Endothelial cell of umbilical vein (primary cell): Measurements from ENCODE around the gene PPP2R5A.

Experiments used
- POLR2A ChIP-seq: IDR thresholded peaks from 2 replicates; pipeline ENCODE4 v1.6.1; 2012; ENCODE audit warnings: low read depth, mild to moderate bottlenecking, control low read depth, low read length
- TF ChIP-seq, protein P1 (sequence below), 2 donors: IDR thresholded peaks; 1 replicate in 1 of 2; 2 replicates in 1 of 2; pipeline ENCODE4 v1.5.1; 2011; ENCODE audit warnings: low read length in 2 of 2, mild to moderate bottlenecking in 2 of 2, moderate library complexity in 2 of 2, control low read depth in 1 of 2, inconsistent platforms in 1 of 2, low read depth in 1 of 2; ENCODE audit not compliant: insufficient read depth in 1 of 2; ENCODE audit errors: extremely low read depth in 1 of 2

DNA sequence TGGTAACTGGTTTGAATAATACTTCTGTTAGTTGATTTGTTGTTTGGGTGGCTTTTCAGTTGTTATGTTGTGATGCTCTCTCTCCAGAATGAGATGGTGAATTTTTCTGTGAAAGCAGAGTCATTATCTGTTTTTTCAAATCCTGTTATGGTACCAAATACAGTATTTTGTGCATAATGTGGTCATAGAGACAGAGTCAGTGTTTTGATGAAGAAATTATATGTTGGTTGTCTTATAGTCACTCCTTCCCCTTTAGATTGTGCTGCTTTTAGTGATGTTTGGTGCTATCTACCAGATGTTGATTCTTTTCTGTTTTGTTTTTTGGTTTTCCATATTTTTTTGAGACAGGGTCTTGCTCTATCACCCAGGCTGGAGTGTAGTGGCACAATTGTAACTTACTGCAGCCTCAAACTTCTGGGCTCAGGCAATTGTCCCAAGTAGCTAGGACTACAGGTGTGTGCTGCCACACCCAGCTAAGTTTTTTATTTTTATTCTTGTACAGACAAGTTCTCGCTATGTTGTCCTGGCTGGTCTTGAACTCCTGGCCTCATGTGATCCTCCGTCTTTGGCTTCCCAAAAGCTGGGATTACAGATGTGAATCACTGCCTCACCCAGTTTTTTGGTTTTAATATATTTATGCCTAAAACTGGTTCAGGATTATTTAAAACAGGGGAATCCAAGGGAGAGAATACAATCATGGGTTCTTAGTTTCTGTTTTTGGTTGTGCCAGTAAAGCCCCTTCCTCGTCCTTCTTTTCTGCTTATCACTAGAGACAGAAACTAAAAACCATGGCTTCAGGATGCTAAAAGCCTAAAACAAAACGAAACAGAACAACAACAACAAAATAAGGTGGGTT, 7.3 kb downstream of the PPP2R5A start:
- TF ChIP-seq POLR2A, result no peak
- TF ChIP-seq, protein P1, sequence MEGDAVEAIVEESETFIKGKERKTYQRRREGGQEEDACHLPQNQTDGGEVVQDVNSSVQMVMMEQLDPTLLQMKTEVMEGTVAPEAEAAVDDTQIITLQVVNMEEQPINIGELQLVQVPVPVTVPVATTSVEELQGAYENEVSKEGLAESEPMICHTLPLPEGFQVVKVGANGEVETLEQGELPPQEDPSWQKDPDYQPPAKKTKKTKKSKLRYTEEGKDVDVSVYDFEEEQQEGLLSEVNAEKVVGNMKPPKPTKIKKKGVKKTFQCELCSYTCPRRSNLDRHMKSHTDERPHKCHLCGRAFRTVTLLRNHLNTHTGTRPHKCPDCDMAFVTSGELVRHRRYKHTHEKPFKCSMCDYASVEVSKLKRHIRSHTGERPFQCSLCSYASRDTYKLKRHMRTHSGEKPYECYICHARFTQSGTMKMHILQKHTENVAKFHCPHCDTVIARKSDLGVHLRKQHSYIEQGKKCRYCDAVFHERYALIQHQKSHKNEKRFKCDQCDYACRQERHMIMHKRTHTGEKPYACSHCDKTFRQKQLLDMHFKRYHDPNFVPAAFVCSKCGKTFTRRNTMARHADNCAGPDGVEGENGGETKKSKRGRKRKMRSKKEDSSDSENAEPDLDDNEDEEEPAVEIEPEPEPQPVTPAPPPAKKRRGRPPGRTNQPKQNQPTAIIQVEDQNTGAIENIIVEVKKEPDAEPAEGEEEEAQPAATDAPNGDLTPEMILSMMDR (IDR thresholded peaks at IDR 0.05; ENCODE audit: extremely low read depth in 1 of 2, insufficient read depth in 1 of 2, low read depth in 1 of 2, low read length in 2 of 2), result no peak
